SH-SY5Y (cell line): ENCODE measurements around the gene C16orf74.

Experiments used
- GATA2 ChIP-seq: IDR thresholded peaks from 2 replicates; pipeline ENCODE4 v1.6.1; 2011; ENCODE audit warnings: mild to moderate bottlenecking, low read depth, low read length
- GATA3 ChIP-seq: IDR thresholded peaks from 2 replicates; pipeline ENCODE4 v1.6.1; 2011; ENCODE audit warnings: low read depth, mild to moderate bottlenecking, low read length, moderate library complexity

C16orf74 gene

DNA sequence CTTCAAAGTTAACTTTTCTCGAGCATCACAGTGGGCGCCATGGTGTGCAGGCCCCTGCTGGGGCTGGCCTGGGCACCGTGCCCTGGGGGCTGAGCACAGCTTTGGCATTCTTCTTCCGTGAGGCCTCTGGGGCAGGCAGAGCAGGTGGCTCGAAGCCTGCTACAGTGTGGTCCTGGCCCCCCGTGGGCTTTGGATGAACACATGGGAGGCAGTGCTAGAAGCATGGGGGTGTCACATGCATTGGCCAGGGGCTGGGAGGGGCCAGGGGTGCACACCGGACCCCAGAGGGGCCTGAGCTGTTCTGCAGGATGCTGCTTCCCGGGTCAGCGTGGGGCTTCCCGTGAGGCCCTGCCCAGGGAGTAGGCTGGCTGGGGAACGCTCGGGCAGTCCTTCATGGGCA, 12.1 kb upstream of the C16orf74 start:
- TF ChIP-seq GATA3, result no peak

- TF ChIP-seq GATA2 (no peak), GATA3 (no peak)
These were observed 11.0 kb upstream of the C16orf74 start for GRCh38 chr16:85761861-85762260.

DNA sequence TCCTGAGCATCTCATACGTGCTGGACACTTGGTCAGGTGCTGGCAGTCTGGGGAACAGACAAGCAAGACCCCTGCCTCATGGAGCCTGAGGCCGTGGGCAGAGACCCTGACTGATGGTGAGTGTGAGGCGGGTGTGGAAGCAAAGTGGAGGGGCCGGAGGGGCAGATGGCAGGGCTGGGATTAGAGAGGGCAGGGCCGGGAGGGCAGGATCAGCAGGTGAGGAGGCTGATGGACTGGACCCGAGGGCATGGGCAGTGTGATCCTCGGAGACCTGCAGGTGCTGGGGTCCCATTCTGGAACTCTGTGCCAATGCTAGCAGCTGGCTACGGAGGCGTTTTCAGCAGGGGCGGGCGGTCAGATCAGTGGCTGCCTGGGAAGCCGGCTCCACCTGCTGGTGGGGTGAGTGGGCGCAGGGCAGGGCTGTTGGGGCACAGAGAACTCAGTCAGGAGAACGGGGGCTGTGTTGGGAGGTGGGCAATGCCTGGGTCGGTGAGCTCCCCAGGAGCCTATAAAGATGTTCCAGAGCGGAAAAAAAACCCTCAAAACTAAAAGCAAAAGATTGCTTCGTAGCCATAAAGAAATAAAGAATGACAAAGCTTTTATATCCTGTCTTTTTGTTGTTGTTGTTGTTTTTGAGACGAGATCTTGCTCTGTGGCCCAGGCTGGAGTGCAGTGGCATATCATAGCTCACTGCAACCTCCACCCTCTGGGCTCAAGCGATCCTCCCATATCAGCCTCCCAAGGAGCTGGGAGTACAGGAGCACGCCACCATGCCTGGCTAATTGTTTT, 8.9 kb upstream of the C16orf74 start:
- TF ChIP-seq GATA3 (no peak), GATA2 (no peak)

DNA sequence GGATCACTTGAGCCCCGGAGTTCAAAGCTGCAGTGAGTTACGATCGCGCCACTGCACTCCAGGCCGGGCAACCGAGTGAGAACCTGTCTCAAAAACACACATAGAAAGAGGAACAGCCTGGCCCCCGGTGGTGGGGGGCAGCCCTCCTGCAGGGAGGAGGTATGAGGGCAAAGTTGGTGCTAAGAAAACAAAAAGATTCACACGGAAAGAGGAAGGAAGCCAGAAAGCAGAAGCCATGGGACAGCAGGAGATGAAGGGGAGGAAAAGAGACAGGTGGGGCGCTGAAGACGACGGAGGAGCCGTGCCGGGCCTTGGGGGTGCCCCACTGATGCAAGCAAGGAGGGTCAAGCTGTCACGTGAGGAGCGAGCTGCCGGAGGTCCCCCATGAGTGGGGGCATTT, 8.2 kb upstream of the C16orf74 start:
- TF ChIP-seq GATA2, result no peak

DNA sequence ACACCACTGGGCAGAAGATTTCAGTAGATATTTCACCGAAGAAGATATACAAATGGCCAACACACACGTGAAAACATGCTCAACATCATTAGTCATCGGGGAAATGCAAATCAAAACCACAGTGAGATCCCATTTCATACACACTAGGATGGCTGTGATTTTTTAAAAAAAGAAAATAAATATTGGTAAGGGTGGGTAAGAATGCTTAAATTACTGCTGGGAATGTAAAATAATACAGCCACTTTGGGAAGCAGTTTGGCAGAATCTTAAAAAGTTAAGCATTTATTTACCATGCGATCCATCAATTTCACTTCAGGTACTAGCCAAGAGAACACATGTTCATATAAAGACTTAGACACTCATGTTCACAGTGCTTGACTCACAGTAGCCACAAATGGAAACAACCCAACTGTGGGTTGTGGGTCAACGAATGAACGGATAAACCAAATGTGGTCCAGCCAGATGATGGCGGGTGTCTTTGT, 6.5 kb upstream of the C16orf74 start:
- no peak for TF ChIP-seq GATA3
- no peak for TF ChIP-seq GATA2

DNA sequence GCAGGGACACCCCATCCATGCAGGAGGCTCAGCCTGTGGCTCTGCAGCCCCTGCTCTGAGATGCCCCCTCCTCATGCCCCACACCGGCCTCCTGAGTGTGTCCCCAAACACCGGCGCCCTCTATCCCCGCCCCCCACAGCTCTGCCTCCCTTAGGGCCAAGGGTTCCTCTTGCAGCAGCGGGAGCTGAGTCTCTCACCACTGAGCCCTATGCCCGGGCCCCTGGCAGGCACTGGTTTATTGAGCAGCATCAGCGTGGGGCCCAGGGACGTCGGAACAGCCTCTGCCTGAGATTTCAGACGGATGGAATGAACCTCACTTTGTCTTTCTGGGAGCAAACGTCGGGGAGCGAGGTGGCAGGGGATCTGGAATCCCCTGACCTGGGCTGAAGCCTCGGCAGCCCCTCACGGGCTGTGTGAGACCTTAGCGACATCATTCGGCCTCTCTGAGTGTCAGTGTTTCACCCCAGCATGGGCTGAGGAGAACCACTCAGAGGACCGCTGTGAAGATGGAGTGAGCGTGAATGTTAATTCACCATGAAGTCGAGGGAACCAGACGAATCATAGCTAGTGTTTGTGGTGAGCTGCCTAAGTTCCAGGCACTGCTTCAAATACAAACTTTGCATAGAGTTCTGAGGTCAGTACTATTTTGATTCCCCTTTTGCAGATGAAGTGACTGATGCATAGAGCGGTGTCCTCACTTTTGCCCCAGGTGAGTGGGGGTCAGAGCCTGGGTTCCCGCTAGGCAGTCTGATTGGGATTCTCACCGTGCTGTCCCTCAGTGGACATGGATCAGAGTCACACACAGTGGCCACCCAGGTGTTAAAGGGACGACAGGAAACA, 5.3 kb upstream of the C16orf74 start:
- TF ChIP-seq GATA3 (no peak), GATA2 (no peak)

- TF ChIP-seq GATA3, result no peak
- TF ChIP-seq GATA2, result no peak
These were observed 3.5 kb upstream of the C16orf74 start for GRCh38 chr16:85754413-85754812.

GRCh38 chr16:85753976-85754375, 3.1 kb upstream of the C16orf74 start:
- no peak for TF ChIP-seq GATA2
- no peak for TF ChIP-seq GATA3

DNA sequence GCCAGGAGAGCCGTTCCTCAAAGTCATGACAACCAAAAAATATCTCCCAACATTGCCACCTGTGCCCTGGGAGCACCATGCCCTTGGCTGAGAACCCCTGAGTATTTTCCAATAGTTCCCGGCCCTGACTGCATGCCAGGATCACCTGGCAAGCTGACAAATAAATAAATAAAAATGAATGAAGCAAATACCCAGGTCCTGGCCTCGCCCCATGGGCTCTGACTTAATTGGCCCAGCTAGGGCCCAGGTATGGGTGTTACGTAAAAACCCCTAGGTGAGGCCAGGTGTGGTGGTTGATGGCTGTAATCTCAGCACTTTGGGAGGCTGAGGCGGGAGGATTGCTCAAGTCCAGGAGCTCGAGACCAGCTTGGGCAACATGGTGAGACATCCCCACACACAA, 2.7 kb upstream of the C16orf74 start:
- TF ChIP-seq GATA2 (no peak), GATA3 (no peak)

DNA sequence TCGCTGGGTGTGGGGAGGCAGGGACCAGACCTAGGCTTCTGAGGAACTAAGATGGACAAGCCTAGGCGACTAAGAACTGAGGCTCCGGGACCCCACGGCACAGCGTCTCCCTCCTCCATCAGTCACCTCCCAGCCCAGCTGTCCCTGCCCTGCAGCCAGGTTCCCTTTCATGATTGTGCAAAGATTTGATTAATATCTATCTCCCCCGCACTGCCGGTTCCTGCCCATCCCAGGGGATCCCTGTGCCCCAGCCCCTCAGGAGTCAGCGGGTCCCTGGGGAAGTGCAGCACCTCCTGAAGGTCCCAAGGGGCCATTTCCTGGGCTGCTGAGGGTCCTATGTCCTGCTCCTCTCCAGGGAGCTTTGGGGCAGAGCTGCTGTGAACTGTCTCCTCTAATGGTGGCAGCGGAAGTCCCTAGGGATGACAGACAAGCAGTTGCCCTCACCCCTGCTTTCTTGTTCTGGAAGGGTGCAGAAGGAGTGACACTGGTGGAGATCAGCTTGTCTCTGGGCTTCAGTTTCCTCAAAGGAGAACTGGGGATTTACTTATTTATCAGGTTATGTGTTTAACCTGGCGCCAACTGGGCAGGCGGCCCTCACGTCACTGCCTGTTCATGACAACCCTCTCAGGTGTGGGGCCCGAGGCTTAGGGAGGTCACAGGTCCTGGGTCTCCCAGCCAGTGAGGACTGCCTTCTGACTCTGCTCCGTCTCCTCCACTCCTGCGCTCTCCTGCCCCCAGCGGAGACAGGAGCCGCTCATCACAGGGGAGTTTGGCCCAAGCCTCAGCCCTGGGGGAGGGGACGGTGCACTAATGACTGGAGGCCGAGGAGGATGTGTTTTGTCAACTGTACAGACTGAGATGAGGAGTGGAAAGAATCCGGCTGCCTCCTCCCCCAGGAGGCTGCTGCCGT, 1.9 kb upstream of the C16orf74 start:
- no peak for TF ChIP-seq GATA3
- no peak for TF ChIP-seq GATA2

DNA sequence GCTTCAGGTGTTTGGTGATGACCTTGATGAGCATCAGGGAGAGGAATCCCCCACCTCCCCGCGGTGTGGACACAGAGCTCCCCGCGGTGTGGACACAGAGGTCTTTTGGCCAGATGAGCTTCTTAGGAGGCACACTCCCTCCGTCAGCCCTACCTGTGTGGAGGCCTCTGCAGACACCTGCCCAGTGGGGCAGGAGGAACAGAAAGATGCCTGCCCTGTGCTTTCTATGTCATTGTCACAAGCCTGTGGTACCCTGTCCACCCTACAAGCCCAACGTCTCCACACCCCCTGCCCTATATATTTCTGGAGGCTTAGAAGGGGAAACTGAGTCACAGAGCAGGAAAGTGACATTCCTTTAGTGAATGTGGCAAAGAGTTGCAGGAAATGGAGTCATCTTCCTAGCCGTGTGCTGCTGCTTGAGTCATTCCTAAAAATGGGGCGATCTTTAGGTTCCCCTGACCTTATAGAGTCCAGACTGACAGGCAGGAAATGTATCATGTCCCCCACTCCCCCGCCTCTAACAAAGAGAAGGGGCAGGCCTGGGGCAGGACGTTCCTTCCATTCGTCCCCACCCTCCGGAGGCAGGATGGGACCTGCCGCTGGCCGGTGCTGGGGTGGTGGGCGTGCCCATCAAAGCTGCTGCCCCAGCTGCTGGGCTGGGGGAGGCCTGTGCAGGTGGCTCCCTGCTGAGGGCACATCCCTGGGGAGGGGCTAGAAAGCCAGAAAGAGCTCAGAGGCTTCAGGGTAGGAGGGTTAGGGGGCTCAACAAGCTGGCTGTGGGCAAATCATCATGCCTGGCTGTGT, 1.0 kb upstream of the C16orf74 start:
- TF ChIP-seq GATA3 (no peak), GATA2 (no peak)

DNA sequence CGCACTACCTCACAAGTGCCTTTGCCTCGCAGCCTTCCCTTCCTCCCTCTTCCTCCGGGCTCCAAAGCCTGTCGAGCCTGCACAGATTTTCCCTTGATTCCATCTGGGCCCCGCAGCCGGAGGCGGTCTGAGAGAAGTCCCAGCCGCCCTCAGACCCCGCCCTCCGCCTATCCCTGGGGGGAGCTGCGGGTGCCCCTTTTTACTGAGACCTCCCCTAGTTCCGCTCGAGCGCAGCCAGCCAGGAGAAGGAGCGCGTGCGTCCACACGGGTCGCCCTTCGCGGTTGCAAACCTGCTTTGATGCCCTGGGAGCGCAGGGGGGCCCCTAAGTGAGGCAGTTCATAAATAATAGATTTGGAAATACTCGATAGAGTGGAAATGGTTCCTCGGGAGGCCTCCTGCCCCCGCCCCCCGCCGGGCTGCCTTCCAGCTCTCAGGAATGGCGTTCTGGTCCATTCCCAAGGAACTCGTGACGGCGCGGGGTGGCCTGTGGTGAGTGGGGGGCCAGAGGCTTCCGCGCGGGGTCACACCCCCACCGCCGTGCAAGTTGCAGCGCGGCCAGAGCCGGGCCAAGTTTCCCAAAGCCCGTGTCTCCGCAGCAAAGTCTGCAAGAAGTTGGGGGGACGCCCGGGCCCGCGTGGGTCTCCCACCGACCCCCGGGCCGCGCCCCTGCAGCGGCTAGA, 610 bp downstream of the C16orf74 start:
- TF ChIP-seq GATA2 (no peak), GATA3 (no peak)

GRCh38 chr16:85749771-85750145, 1.1 kb downstream of the C16orf74 start:
- TF ChIP-seq GATA2 (no peak), GATA3 (no peak)
